GM18511 (cell line): ENCODE results near the gene SGMS1.

Experiments
- ATAC-seq: cut with Tn5 transposase; IDR thresholded peaks from one replicate; pipeline ENCODE4 v1.9.1; 2021; ENCODE audit warnings: mild to moderate bottlenecking, moderate library complexity; ENCODE audit not compliant: unreplicated experiment

SGMS1 gene

DNA sequence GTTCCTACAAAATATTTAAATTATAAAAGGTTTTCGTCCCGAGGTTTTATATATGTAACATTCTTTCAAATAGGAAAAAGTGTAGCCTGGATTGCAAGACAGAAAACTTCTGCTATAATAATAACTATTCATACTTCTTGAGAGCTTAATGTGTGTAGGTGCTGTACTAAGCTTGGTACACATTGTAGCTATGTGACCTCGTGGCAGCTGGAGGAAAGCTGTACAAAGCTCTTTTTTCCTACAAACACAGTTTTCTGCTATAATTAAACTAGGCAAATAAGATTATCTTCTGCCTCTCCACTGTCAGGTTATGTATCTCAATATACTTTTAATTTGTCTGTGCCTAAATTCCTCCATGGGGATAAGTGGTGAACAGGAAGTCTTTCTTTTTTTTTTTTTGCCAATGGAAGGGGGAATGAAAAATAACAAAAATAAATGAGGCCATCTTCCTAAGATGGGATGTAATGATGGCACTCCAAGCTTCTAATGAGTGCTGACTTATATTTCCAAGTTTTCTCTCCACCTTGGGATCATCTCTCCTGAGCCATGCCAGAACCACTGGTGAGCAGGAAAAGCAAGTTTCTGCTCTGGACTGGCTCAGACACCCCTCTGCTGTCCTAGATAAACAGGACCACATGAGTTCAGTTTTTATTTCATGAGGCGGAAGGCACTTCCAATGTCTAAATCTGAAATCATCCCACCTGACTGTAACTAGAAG lies 9.9 kb downstream of the SGMS1 start:
- ATAC-seq, result no peak

DNA sequence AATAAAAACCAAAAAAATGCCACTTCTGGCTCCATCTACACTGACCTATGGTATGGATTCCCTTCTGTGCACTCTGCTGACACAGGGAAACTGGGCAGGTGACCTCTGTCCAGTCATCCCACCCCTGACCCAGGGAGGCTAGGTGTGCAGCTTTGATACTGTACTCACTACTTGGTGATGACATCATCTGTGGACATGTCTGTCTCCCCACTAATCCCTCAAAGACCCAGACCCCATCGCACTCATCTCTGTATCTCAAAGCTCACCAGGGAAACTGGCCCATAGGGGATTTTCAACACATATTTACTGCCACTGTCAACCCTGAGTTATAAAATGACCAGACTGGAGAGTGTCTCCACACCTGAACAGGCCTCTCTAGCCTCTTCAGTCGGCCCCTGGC lies 10.6 kb downstream of the SGMS1 start:
- ATAC-seq, result peak; percentile 61

DNA sequence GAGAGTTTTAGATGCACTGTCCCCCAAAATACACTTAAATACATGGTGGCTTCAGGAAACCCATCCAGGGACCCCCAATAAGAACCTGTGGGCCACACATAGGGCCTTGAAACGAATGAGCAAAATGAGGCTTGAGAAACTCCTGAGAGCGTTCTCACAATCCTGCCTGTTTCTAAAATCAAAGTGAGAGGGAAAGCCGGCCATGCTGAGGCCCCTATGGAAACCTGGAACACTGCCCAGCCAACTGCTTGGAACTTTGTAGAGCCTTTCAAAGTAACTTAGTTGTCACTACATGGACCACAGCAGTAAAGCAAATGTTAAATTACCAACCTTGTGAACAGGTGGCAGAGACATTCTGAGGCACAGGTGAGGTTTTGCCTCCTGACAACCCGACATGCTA lies 13.4 kb downstream of the SGMS1 start:
- ATAC-seq, result no peak

DNA sequence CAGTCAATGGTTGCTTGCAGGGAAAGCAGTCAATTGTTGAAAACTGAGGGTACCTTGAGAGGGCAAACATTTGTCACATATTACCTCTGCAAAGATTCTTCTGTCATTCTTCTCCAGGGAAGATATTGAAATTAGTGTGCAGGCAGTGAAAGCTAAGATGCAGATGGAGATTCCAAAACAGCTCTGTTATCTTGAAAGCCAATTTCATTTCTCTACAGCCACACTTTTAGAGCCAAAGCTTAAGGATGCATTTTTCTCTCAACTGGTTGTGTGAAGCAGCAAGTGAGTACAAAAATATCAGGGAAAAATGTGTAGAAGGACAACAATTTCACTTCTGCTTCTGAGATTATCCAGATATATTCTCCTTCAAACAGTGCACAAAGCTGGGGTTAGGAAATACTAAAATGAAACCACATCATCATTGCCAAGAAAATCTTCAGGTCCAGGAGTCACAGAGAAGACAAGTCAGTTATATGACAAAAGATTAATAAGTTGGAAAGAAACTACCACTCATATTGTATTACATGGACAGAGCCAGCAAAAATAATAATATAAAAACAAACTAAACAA lies 16.3 kb downstream of the SGMS1 start:
- ATAC-seq, result no peak

DNA sequence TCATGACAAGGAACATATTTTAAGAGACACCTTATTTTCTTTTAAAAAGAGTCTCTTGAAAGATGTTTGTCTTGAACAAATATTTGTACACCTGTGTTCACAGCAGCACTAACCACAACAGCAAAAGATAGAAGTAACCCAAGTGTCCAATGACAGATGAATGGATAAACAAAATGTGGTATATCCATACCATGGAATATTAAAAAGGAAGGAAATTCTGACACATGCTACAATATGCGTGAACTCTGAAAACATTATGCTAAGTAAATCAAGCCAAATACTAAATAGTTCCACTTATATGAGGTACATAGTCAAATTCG lies 17.8 kb downstream of the SGMS1 start:
- no peak for ATAC-seq

DNA sequence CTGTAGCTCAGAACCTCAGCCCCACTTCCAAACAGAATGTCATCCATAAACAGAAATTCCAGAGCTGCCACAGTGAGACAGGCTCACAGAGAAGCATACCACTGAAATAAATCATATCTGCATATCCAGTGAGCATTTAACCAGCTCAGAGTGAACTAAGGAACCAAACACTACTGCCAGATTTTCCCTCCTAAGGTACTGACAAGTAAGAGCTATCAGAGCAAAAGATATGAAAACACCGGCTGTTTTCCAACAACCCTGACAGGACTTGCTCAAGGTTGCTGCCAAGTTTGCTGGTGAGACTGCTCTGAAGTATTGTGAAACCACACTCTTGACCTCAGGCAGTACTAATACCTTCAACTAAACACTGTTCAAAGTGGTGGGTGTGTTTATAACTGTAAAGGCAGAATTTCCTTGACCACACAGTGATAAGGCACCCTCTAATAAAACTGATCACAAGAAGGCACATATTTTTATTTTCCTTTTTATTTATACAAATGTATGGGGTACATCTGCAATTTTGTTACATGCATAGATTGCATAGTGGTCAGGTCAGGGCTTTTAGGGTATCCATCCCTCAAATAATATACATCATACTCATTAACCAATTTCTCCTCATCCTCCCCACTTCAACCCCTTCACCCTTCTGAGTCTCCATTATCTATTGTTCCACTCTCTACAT lies 18.3 kb downstream of the SGMS1 start:
- peak; percentile 83 for ATAC-seq

DNA sequence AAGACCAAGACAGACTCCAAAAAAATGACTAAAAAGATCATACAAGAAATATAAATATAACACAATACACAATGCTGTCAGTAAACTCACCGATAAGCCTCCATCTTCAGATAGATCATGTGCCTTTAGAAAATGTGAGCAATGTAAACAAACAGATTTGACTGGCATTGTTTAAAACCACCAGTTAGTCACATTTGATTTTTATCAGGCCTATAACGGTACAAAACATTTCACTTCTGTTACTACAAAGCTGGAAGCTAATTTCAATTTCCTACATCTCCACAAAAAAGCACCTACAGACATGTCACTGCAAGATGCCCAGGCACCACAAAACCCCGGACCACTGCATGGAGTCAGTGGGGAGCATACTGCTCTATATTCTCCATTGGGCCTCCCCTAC lies 18.9 kb downstream of the SGMS1 start:
- no peak for ATAC-seq

DNA sequence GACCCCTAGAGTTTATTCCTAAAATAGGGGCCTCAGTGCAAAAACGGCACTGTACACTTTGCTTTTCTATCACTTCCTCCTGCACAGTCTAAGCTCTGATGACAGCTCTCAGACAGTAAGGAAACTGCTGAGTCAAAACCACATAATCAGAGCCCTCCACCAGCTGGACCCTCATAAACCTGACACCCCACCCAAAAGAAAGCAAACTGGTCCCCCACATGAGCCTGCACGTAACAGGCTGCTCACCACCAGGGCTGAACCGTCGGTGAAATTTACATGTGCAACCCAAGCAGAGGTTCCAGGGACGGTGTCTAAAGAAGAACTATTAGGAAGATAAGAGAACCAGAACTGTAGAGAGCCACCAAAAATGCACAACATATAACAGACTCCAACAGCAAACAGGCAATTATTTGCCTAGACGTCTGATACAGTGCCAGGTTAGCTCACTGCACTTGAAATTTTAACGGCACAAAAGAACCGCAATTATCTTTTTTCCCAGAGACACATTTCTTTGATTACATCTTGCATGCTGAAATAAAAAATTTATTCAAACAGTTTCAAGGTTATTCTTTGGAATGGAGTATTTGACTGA lies 19.6 kb downstream of the SGMS1 start:
- ATAC-seq, result peak; percentile 60

DNA sequence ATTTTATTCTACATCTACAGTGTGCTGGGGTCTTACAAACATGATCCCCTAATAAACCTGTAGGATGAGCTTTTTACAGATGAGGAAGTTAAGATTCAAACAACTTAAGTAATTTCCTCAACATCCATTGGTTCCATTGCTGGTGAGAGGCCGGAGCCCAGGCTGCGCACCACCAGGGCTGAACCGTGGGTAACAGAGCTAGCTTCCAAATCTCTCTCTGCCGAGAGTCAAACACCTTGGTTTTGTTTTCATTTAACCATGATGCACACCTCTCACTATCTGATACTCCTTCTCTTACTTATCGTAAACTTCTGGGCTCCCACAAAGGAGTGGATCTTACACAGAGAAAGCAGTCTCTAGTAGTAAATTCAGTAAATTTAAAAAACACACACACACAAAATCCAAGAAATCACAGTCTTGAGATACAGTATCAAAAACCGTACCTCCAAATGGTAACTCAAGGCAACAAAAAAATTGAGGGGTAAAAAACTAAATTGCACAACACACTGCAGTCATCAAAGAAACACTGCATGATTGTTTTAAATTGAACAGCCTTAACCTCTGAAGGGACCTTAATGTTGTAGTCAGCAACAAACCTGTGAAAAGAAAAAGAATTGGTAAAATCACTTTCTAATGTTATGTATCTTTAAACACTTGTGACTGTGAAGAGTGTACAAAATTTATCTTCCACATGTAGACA lies 20.5 kb downstream of the SGMS1 start:
- ATAC-seq, result no peak

DNA sequence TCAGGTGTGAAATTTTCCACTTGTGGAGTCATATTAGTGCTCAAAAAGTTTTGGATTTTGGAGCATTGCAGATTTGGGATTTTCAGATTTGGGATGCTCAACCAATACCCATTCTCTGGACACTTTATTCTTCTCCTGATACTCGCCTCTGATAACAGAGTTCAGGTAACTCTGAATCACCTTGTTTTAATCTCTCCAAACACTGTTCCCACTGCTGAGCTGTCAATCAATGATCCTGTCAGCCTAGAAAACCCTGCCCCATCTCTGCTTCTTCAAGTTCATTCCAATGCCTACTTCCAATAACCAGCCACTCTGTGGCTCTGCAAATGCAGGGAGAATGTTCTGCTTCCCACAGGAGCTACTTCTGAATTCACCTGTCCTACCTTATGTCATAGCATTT lies 21.8 kb downstream of the SGMS1 start:
- ATAC-seq, result no peak

DNA sequence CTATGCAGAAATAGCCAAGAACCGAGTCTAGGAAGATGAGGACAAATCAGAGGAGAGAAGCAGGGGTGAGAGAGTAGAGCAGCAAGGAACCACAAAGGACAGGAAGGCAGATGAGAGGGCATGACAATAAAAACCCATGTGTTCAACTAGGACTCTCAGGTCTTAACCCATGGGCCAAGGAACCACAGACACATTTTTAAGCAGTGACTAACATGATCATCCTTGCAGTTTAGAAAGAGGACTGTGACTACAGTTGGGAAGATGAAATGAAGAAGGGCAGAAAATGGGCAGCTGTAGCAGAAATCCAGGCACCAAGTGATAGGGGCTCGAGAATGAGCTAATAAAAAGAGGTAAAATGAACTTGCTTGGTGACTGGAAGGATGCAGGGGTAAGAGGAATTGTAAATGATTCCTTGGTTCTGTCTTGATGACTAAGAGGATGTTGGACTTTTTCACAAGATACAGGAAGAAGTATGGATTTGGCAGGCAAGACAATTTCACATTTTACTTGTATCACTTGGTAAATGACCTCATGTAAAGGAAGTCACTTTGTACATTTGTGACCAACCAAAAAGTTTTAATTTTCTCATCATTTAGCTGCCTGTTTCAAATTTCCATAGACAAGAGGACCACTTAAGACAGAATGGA lies 22.8 kb downstream of the SGMS1 start:
- no peak for ATAC-seq

DNA sequence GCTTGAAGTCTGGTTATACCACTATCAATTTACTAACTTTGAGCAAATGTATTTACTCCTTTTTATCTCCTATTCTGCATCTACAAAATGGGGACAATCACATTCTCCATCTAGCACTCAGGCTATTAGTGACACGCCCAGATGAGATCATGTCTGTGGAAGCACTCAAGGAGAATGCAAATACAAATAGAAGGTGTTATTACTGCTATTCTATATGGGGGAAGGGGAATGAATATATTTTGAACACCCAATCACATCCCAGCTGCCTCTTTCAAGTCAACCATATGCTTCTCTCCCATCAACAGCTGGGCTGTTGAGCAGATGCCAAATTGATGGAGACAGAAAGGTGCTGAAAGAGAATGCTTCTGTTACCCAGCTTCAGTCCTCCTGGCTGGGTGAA lies 23.5 kb downstream of the SGMS1 start:
- ATAC-seq, result no peak

DNA sequence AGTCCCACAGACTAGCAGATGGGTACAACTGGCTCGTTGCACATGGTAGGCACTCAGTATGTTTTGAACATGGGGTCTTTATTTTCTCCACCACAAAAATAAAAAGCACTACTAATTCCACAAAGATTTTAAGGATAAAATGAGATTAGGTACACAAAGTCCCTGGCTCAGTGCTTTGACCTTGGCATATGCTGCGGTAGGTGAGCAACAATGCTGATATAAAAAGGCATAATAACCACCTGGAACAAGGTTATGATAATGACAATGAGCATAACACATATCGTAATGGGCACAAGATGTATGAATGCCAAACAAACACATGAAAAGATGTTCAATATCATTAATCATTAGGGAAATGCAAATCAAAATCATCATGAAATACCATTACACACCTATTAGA lies 26.9 kb downstream of the SGMS1 start:
- no peak for ATAC-seq

DNA sequence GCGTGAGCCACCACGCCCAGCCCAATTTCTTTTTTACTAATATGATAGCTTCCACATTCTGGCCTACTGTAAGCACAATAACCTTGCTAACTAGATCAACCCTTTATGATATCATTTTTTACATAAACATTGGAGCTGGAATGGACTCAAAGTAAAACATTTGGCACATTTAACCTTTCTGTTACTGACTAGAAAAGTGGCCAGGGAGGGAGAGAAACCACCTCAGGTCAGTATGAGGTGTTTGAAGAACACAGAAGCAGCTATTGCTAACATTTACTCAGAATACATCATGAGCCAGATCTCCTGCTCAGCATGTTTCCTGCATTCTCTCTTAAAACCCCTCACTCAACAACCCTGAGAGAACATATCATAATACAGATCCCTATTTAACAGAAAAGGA lies 27.3 kb downstream of the SGMS1 start:
- no peak for ATAC-seq

DNA sequence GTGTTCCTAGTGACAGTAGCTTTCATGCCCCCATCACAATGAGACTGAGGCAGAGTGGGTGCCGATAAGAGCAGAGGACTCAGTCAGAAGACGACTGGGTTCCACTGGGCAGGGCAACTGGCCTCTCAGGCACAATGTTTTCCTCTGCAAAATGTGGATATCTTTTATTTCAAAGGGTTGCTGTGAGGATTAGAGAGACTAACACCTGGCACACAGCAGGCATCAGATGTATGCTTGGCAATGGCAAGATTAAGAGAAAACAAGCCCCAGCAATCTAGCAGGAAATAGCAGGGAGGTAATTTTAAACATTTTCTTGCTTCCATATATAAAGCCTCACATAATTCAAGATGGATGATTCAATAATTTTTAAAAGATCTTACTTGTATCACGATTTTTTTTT lies 28.0 kb downstream of the SGMS1 start:
- no peak for ATAC-seq

DNA sequence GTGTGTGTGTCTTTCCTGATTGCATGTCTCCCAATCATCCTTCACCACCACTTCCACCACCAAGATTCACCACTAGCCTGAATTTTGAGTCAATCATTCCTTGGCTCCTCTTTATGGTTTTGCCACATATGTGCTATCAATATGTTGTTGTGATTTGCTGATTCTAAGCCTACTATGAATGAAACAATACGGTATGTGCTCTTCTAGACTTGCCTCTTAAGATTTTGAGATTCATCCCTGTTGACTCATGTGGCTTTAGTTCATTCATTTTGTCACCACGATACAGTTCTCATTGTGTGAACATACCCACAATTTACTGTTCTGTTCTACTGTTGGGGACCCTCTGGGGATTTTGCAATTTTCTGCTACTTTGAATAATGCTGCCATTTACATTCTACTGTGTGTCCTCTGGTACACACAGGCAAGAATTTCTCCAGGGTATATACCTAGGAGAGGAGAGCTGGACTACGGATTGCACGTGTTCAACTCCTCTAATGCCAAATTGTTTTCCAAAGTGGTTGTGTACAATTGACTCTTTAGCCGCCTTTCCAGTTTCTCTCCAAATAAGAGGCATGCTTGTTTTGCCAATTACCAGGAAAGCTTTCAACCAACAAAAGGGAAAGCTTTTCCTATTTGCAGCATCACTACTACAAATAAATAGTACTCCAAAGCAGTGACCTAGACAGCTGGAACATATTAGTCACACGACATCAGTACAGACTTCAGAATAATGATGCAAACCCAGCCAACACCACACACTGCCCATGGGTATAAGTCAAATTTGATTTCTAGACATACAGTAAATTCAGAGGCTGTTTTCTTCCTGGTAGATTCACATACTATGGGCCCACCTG lies 30.0 kb downstream of the SGMS1 start:
- ATAC-seq, result no peak

DNA sequence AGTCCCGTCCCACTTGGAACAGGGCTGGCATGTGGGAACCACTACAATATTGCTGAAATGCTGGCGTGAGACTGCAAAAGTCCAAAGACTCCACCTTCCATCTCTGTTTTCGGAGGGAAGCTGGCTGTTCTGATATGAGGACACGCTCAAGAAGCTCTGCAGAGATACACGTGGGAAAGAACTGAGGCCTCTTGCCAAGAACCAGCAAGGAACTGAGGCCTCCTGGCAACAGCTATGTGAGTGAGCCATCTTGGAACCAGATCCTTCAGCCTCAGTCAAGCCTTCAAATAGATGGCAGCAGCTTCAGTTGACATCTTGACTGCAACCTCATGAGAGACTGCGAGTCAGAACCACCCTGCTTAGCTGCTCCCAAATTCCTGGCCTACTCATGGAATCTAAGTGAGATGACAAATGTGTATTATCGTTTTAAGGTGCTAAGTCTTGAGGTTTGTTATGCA lies 30.8 kb downstream of the SGMS1 start:
- no peak for ATAC-seq

DNA sequence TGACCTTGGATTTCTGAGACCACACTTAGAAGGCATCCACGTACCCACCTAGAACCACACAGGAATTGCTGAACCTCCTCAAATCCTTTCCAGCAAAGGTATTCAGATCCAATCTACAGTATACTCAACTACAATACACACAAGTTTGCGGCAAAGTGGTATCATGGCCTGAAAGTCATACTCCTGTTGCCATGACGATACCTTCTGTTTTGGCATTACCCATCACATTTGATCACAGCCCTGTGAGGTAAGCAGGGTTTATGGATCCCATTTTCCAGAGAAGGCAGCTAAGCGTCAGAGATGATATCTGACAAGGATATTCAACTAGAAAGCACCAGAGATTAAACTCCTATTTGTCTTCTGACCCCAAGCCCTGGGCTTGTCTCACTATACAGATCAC lies 32.8 kb downstream of the SGMS1 start:
- no peak for ATAC-seq

DNA sequence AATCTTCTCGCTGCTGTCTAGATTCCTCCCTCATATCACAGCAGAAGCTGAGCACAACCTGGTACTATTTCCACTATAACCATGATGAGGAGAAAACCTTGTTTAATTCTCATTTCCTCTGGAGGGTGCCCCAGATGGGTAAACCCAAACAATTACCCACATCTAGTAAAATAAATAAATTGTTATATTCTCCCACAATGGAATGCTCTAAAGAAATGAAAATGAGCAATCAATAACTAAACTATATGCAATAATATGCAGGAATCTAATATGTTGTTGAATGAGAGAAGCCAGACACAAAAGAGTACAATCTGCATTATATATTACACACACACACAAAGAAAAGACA lies 37.0 kb downstream of the SGMS1 start:
- ATAC-seq, result no peak
